T-helper 2 cell treated with Interferon-gamma antibody and Interleukin-4, amounts not matched to agents 100 ng/mL and 5 ng/mL, for 36 hours (primary cell): ENCODE data around the gene GOLGA8G. TPM values are rescaled to one million over a fixed set of nuclear protein-coding genes. Genes with fewer than 3 reads are reported as not detected.
"Not testable (repeated sequence)": the region's sequence is repeated elsewhere in the genome, so short reads cannot be mapped to it uniquely, and the experiment has no call there.

Experiments
- intact Hi-C: fragments of 100-400 bp; cut with micrococcal nuclease; formaldehyde crosslinking; loops from one replicate; pipeline ENCODE4 v1.15.1; 2023
- total RNA-seq: library from RNA; stranded (reverse); gene quantifications from 2 replicates; pipeline ENCODE4 v1.2.3, GENCODE V29; 2022

Gene GOLGA8G
- 0.05 TPM in 1 of 2 replicates, not detected in the other for total RNA-seq

- intact Hi-C loops = not testable (repeated sequence)
These were observed at the start of gene GOLGA8G for GRCh38 chr15:28532954-28533353. Gene GOLGA8G, minus strand, starts transcription at chr15:28532971. Its CDS starts 62 bp downstream, at chr15:28532909.

GRCh38 chr15:28573351-28573750 is 40.6 kb upstream of the GOLGA8G start:
- intact Hi-C loops = not testable (repeated sequence)

- intact Hi-C loops = not testable (repeated sequence)
These were observed 20.5 kb upstream of the GOLGA8G start, which contains the start of gene GOLGA6L25 for GRCh38 chr15:28553268-28553667. Gene GOLGA6L25, plus strand, starts transcription at chr15:28553568. Its CDS starts 61 bp downstream, at chr15:28553629.

- intact Hi-C loops = not testable (repeated sequence)
These were observed 17.6 kb downstream of the GOLGA8G start for GRCh38 chr15:28515208-28515607.

- intact Hi-C loops = not testable (repeated sequence)
These were observed 18.6 kb downstream of the GOLGA8G start for GRCh38 chr15:28514128-28514527.

GRCh38 chr15:28508217-28508889 is 24.4 kb downstream of the GOLGA8G start:
- intact Hi-C loops = not testable (repeated sequence)

- intact Hi-C loops = not testable (repeated sequence)
These were observed 51.4 kb downstream of the GOLGA8G start for GRCh38 chr15:28481340-28481739.

Other genes with a start within 250 kb of the GOLGA8G start
- gene HERC2, start 210.8 kb downstream of the GOLGA8G start, total RNA-seq = 42.2 and 45.9 TPM in 2 replicates
- not detected in 2 replicates for gene GOLGA6L24, start 174.9 kb downstream of the GOLGA8G start, total RNA-seq
- not detected in 2 replicates for gene GOLGA8F, start 154.3 kb downstream of the GOLGA8G start, total RNA-seq
- not detected in 2 replicates for gene GOLGA6L25, start 20.6 kb upstream of the GOLGA8G start, total RNA-seq
- gene GOLGA8M, start 179.4 kb upstream of the GOLGA8G start, total RNA-seq = 3.9 and 4.4 TPM in 2 replicates